ENCODE measurements around the gene ABI3BP. TPM values are rescaled to one million over a fixed set of nuclear protein-coding genes. Genes with fewer than 3 reads are reported as not detected.

ABI3BP gene
- total RNA-seq, 1 experiment from 2014 or later, result 0.28 TPM

- H3K4me1 ChIP-seq (ENCODE audit: insufficient read depth, low read length), result no peaks in the 10 kb centered on the region
- H2AFZ ChIP-seq (ENCODE audit: low read length), result no peak overlapping the region
- Mint-ChIP-seq H3K4me1 (no peaks in the 10 kb centered on the region), H3K36me3 (ENCODE audit: insufficient read depth in 1 of 3, low read depth in 3 of 3) (no peaks in the 10 kb centered on the region), H3K27me3 (ENCODE audit: low read depth) (no peaks in the 10 kb centered on the region), H3K27ac (no peak overlapping the region), H3K4me3 (no peak overlapping the region), H3K9me3 (no peaks in the 10 kb centered on the region)
- no peak overlapping the region for H3T11ph ChIP-seq (ENCODE audit: low read length)
- no peak overlapping the region for H2BK15ac ChIP-seq (ENCODE audit: low read depth, low read length)
- no peak overlapping the region for H2BK20ac ChIP-seq (ENCODE audit: low read depth, low read length, poor library complexity, severe bottlenecking)
- no peak overlapping the region for H3K14ac ChIP-seq (ENCODE audit: insufficient read depth, low read length)
- no CpG with 5 or more reads among the region's 2 CpGs for WGBS (ENCODE audit: extremely low coverage, insufficient read length, low lambda C conversion rate)
- no peak overlapping the region for H3K4me2 ChIP-seq (ENCODE audit: insufficient read depth, insufficient read length, low read length)
- TF ChIP-seq, protein P1, sequence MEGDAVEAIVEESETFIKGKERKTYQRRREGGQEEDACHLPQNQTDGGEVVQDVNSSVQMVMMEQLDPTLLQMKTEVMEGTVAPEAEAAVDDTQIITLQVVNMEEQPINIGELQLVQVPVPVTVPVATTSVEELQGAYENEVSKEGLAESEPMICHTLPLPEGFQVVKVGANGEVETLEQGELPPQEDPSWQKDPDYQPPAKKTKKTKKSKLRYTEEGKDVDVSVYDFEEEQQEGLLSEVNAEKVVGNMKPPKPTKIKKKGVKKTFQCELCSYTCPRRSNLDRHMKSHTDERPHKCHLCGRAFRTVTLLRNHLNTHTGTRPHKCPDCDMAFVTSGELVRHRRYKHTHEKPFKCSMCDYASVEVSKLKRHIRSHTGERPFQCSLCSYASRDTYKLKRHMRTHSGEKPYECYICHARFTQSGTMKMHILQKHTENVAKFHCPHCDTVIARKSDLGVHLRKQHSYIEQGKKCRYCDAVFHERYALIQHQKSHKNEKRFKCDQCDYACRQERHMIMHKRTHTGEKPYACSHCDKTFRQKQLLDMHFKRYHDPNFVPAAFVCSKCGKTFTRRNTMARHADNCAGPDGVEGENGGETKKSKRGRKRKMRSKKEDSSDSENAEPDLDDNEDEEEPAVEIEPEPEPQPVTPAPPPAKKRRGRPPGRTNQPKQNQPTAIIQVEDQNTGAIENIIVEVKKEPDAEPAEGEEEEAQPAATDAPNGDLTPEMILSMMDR (conservative IDR thresholded peaks at IDR 0.05), result no peak
- H3K79me2 ChIP-seq (ENCODE audit: insufficient read depth, low read length), result no peaks in the 10 kb centered on the region
- no peak overlapping the region for H3K27ac ChIP-seq (ENCODE audit: insufficient read length, low read depth, low read length)
- DNase-seq, result no peak
- H3K27me3 ChIP-seq (ENCODE audit: insufficient read depth, low read length), result no peaks in the 10 kb centered on the region
- H3K23ac ChIP-seq (ENCODE audit: insufficient read length, low read depth, low read length), result no peak overlapping the region
- no peak overlapping the region for H2AK5ac ChIP-seq (ENCODE audit: insufficient read length, low read length)
- no peak overlapping the region for H2BK12ac ChIP-seq (ENCODE audit: insufficient read length, low read depth, low read length)
- no peak overlapping the region for H3K56ac ChIP-seq (ENCODE audit: insufficient read length, low read depth, low read length)
- no peak overlapping the region for H3K4ac ChIP-seq (ENCODE audit: low read depth, low read length)
- H3K9me3 ChIP-seq (ENCODE audit: control insufficient read depth, low read depth, low read length), result no peaks in the 10 kb centered on the region
- H3K18ac ChIP-seq (ENCODE audit: insufficient read length, low read depth, low read length), result no peak overlapping the region
- H2BK120ac ChIP-seq (ENCODE audit: low read depth, low read length, poor library complexity, severe bottlenecking), result no peak overlapping the region
- H4K8ac ChIP-seq (replicated peaks; ENCODE audit: insufficient read length, low read depth, low read length), result no peak overlapping the region
- no peak overlapping the region for H4K5ac ChIP-seq (ENCODE audit: insufficient read length, low read depth, low read length)
- H3K23me2 ChIP-seq (ENCODE audit: insufficient read length, low read depth, low read length, poor library complexity, severe bottlenecking), result no peaks in the 10 kb centered on the region
- H3K79me1 ChIP-seq (ENCODE audit: insufficient read depth, low read depth, low read length, poor library complexity, severe bottlenecking), result no peaks in the 10 kb centered on the region
- no peaks in the 10 kb centered on the region for H4K20me1 ChIP-seq (ENCODE audit: control insufficient read depth, insufficient read depth, insufficient read length)
- H2BK5ac ChIP-seq (ENCODE audit: insufficient read length, low read length), result no peak overlapping the region
- H4K91ac ChIP-seq (ENCODE audit: insufficient read length, low read depth, low read length), result no peak overlapping the region
- H3K9ac ChIP-seq (ENCODE audit: extremely low read depth, insufficient read length, low read length), result no peak overlapping the region
Observed at GRCh38 chr3:100877286-100877685, 115.9 kb downstream of the ABI3BP start.

All from H9 (cell line).